GM23338 (cell line): ENCODE data around the gene C2orf49. TPM values are rescaled to one million over a fixed set of nuclear protein-coding genes. Genes with fewer than 3 reads are reported as not detected.

Experiments used
- ATAC-seq: fragments of 200-7000 bp; cut with Tn5 transposase; 3 replicates; pipeline ENCODE4 v1.9.1; 2020
- DNase-seq: peaks from one replicate; pipeline ENCODE4 v3.0.0-alpha.2; 2015; ENCODE audit warnings: low spot score
- H2AFZ ChIP-seq: fragments of 200-600 bp; sonication (generic); 2 replicates; pipeline ENCODE4 v1.8.0; 2016; ENCODE audit warnings: antibody characterized with exemption, mild to moderate bottlenecking, moderate library complexity
- H3F3A ChIP-seq: fragments of 200-600 bp; sonication (generic); replicated peaks from 2 replicates; pipeline ENCODE4 v1.8.0; 2017; ENCODE audit warnings: antibody characterized with exemption, mixed run types, low read depth
- H3K27ac ChIP-seq: fragments of 200-600 bp; sonication (generic); 2 replicates; pipeline ENCODE4 v1.6.1; 2016; ENCODE audit warnings: low read depth
- H3K27me3 ChIP-seq: fragments of 200-600 bp; sonication (generic); 2 replicates; pipeline ENCODE4 v1.8.0; 2016; ENCODE audit warnings: mild to moderate bottlenecking, mixed run types, moderate library complexity; ENCODE audit not compliant: insufficient read depth
- H3K36me3 ChIP-seq: fragments of 200-600 bp; sonication (generic); 2 replicates; pipeline ENCODE4 v1.8.0; 2016; ENCODE audit warnings: mild to moderate bottlenecking; ENCODE audit not compliant: insufficient read depth
- H3K4me1 ChIP-seq: fragments of 200-600 bp; sonication (generic); 2 replicates; pipeline ENCODE4 v1.8.0; 2016; ENCODE audit warnings: mild to moderate bottlenecking, moderate library complexity; ENCODE audit not compliant: insufficient read depth
- H3K4me2 ChIP-seq: fragments of 200-600 bp; sonication (generic); 2 replicates; pipeline ENCODE4 v1.7.1; 2017; ENCODE audit warnings: mixed run types
- H3K4me3 ChIP-seq: fragments of 200-600 bp; sonication (generic); 2 replicates; pipeline ENCODE4 v1.6.1; 2016; ENCODE audit warnings: mixed run types
- H3K79me2 ChIP-seq: fragments of 200-600 bp; sonication (generic); replicated peaks from 2 replicates; pipeline ENCODE4 v1.8.0; 2017; ENCODE audit warnings: mild to moderate bottlenecking; ENCODE audit not compliant: insufficient read depth
- H3K9me2 ChIP-seq: fragments of 200-600 bp; sonication (generic); 2 replicates; pipeline ENCODE4 v1.8.0; 2017; ENCODE audit not compliant: insufficient read depth
- H4K20me1 ChIP-seq: fragments of 200-600 bp; sonication (generic); replicated peaks from 2 replicates; pipeline ENCODE4 v1.8.0; 2017; ENCODE audit warnings: mild to moderate bottlenecking; ENCODE audit not compliant: insufficient read depth
- H3K27ac Mint-ChIP-seq: 2 replicates; pipeline ENCODE4 v1.8.0; 2020; ENCODE audit warnings: inconsistent platforms, mild to moderate bottlenecking, moderate library complexity, mixed read lengths
- H3K27me3 Mint-ChIP-seq: 3 replicates; pipeline ENCODE4 v1.8.0; 2022; ENCODE audit warnings: low read depth, mild to moderate bottlenecking, moderate library complexity, mixed read lengths, inconsistent platforms; ENCODE audit not compliant: insufficient read depth, poor library complexity
- H3K36me3 Mint-ChIP-seq: 3 replicates; pipeline ENCODE4 v1.8.0; 2021; ENCODE audit warnings: low read depth, mild to moderate bottlenecking, inconsistent platforms, moderate library complexity, mixed read lengths
- H3K4me1 Mint-ChIP-seq: 3 replicates; pipeline ENCODE4 v1.8.0; 2020; ENCODE audit warnings: mild to moderate bottlenecking, inconsistent platforms, mixed read lengths
- H3K4me3 Mint-ChIP-seq: 3 replicates; pipeline ENCODE4 v1.8.0; 2021; ENCODE audit warnings: moderate library complexity, mild to moderate bottlenecking, inconsistent platforms, mixed read lengths
- H3K9me3 Mint-ChIP-seq: 3 replicates; pipeline ENCODE4 v1.8.0; 2020; ENCODE audit warnings: moderate library complexity, mild to moderate bottlenecking, inconsistent platforms, mixed read lengths
- CREB1 ChIP-seq: fragments of 250-450 bp; sonication (Bioruptor Pico); IDR thresholded peaks from 2 replicates; pipeline ENCODE4 v1.5.0; 2020; ENCODE audit warnings: low read depth, mild to moderate bottlenecking, moderate library complexity
- CTCF ChIP-seq, 2 experiments: fragments of 200-600 bp in 1 of 2; sonication (generic) in 1 of 2; conservative IDR thresholded peaks; 2 replicates each; pipeline versions ENCODE4 v1.5.1 to v1.6.1; 2016 to 2017; ENCODE audit warnings: antibody characterized with exemption in 2 of 2, low read depth in 2 of 2, mild to moderate bottlenecking in 2 of 2, moderate library complexity in 1 of 2
- ETS1 ChIP-seq: IDR thresholded peaks from 2 replicates; pipeline ENCODE4 v1.6.1; 2016; ENCODE audit warnings: antibody characterized with exemption
- EZH2 ChIP-seq: fragments of 200-600 bp; sonication (generic); IDR thresholded peaks from one replicate; pipeline ENCODE4 v1.8.0; 2017; ENCODE audit warnings: antibody characterized with exemption, mild to moderate bottlenecking, low read depth; ENCODE audit not compliant: unreplicated experiment
- JUNB ChIP-seq: IDR thresholded peaks from one replicate; pipeline ENCODE4 v1.6.1; 2016; ENCODE audit warnings: antibody characterized with exemption; ENCODE audit not compliant: unreplicated experiment
- NANOG ChIP-seq: IDR thresholded peaks from 2 replicates; pipeline ENCODE4 v1.6.1; 2016; ENCODE audit warnings: antibody characterized with exemption, borderline replicate concordance
- POLR2AphosphoS5 ChIP-seq: IDR thresholded peaks from 2 replicates; pipeline ENCODE4 v1.6.1; 2016; ENCODE audit warnings: antibody characterized with exemption, low read depth
- STAT1 ChIP-seq: IDR thresholded peaks from one replicate; pipeline ENCODE4 v1.6.1; 2016; ENCODE audit warnings: antibody characterized with exemption; ENCODE audit not compliant: unreplicated experiment
- ZNF114 ChIP-seq: fragments of 250-450 bp; sonication (Bioruptor Pico); IDR thresholded peaks from 2 replicates; pipeline ENCODE4 v1.5.0; 2020; ENCODE audit warnings: mild to moderate bottlenecking, moderate library complexity
- ZNF331 ChIP-seq: fragments of 250-450 bp; sonication (Bioruptor Pico); IDR thresholded peaks from 2 replicates; pipeline ENCODE4 v1.5.0; 2020; ENCODE audit warnings: low read depth, mild to moderate bottlenecking, moderate library complexity
- ZNF462 ChIP-seq: fragments of 250-450 bp; sonication (Bioruptor Pico); IDR thresholded peaks from 2 replicates; pipeline ENCODE4 v1.5.0; 2020; ENCODE audit warnings: mild to moderate bottlenecking, moderate library complexity
- polyA plus RNA-seq: library from polyadenylated mRNA; unstranded; fragments of >200 nt; fragmentation: Nextera tagmentation; extraction: Ambion mirVana; gene quantifications from 2 replicates; pipeline ENCODE4 v1.2.1, GENCODE V29; 2016
- total RNA-seq: library from RNA; depleted of rRNA; stranded (reverse); fragments of >200 nt; shearing (Covaris generic); gene quantifications from 2 replicates; pipeline ENCODE4 v1.2.3, GENCODE V29; 2014

Gene C2orf49
- total and polyA plus RNA-seq, 2 experiments from 2014 or later = 19.6 to 33.8 TPM

GRCh38 chr2:105358593-105358992 lies 21.3 kb downstream of the C2orf49 start:
- H4K20me1 ChIP-seq = peaks cover 9% of the 10 kb centered on the region; the same call in 1 of the 2 replicates
- H3K4me3 ChIP-seq = no peak overlapping the region
- no peak overlapping the region for H3K27ac ChIP-seq
- DNase-seq (no peak), ATAC-seq (no peak)
- no peak overlapping the region for H3K4me2 ChIP-seq
- Mint-ChIP-seq H3K27ac (no peak overlapping the region), H3K4me3 (no peak overlapping the region), H3K9me3 (no peaks in the 10 kb centered on the region), H3K27me3 (no peaks in the 10 kb centered on the region), H3K4me1 (no peaks in the 10 kb centered on the region), H3K36me3 (peaks cover 28% of the 10 kb centered on the region)
- H3K27me3 ChIP-seq = no peaks in the 10 kb centered on the region
- H2AFZ ChIP-seq = no peak overlapping the region
- H3K79me2 ChIP-seq = no peaks in the 10 kb centered on the region
- H3K4me1 ChIP-seq = no peaks in the 10 kb centered on the region
- H3F3A ChIP-seq = no peaks in the 10 kb centered on the region
- H3K36me3 ChIP-seq = peaks cover 3% of the 10 kb centered on the region; the same call in 1 of the 2 replicates
- no peaks in the 10 kb centered on the region for H3K9me2 ChIP-seq
- TF ChIP-seq JUNB = no peak
- no peak for TF ChIP-seq ZNF114 (CRISPR knock-in tag)
- no peak for TF ChIP-seq STAT1
- no peak for TF ChIP-seq NANOG
- TF ChIP-seq EZH2 = no peak

GRCh38 chr2:105361102-105361889 lies 24.0 kb downstream of the C2orf49 start:
- Mint-ChIP-seq H3K4me1 (no peaks in the 10 kb centered on the region), H3K27me3 (peaks cover 6% of the 10 kb centered on the region), H3K9me3 (no peaks in the 10 kb centered on the region), H3K4me3 (no peak overlapping the region), H3K36me3 (peaks cover 41% of the 10 kb centered on the region), H3K27ac (no peak overlapping the region)
- no peaks in the 10 kb centered on the region for H3K4me1 ChIP-seq
- ATAC-seq (no peak), DNase-seq (no peak)
- no peak overlapping the region for H3K4me2 ChIP-seq
- no peaks in the 10 kb centered on the region for H3K27me3 ChIP-seq
- H3K27ac ChIP-seq = no peak overlapping the region
- no peak overlapping the region for H3K4me3 ChIP-seq
- H3K36me3 ChIP-seq = peaks cover 3% of the 10 kb centered on the region; the same call in 1 of the 2 replicates
- H2AFZ ChIP-seq = no peak overlapping the region
- no peaks in the 10 kb centered on the region for H3K9me2 ChIP-seq
- no peaks in the 10 kb centered on the region for H3F3A ChIP-seq
- H4K20me1 ChIP-seq = no peaks in the 10 kb centered on the region
- no peaks in the 10 kb centered on the region for H3K79me2 ChIP-seq
- no peak for TF ChIP-seq POLR2AphosphoS5
- TF ChIP-seq ZNF114 (CRISPR knock-in tag) = no peak
- TF ChIP-seq CTCF (conservative IDR thresholded peaks at IDR 0.05; ENCODE audit: low read depth in 2 of 2) = no peak
- TF ChIP-seq STAT1 = no peak
- TF ChIP-seq EZH2 = no peak
- no peak for TF ChIP-seq ZNF462
- no peak for TF ChIP-seq ZNF331 (CRISPR knock-in tag)
- TF ChIP-seq CREB1 (CRISPR knock-in tag) = no peak
- TF ChIP-seq ETS1 = no peak
- no peak for TF ChIP-seq JUNB
